ENCODE measurements around the gene SCN4A.
"Not testable (repeated sequence)": the region's sequence is repeated elsewhere in the genome, so short reads cannot be mapped to it uniquely, and the experiment has no call there.

Gene SCN4A

DNA sequence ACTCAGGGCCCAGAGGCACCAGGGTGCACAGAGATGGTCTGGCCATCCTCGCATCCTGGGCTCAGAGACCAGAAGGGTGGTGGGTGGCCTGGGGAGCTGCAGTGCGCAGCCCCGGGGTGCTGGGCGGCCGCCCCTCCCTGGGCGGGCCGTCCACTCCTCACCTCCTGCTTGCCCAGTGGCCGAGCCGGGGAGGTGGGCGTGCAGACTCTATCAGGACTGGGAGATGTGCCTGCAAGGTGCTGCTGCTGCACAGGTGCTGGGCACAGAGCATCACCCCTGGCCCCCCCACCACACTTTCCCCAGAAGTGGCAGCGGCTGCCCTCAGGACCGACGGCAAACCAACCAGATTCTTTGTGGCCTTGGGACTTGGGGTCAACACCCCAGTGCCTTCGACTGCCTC, at the start of gene SCN4A:
Gene SCN4A, minus strand, starts transcription at position 123 of the 400 bp plus-strand sequence. Its CDS starts 77 bp downstream, at position 46.
- no peak for DNase-seq

DNA sequence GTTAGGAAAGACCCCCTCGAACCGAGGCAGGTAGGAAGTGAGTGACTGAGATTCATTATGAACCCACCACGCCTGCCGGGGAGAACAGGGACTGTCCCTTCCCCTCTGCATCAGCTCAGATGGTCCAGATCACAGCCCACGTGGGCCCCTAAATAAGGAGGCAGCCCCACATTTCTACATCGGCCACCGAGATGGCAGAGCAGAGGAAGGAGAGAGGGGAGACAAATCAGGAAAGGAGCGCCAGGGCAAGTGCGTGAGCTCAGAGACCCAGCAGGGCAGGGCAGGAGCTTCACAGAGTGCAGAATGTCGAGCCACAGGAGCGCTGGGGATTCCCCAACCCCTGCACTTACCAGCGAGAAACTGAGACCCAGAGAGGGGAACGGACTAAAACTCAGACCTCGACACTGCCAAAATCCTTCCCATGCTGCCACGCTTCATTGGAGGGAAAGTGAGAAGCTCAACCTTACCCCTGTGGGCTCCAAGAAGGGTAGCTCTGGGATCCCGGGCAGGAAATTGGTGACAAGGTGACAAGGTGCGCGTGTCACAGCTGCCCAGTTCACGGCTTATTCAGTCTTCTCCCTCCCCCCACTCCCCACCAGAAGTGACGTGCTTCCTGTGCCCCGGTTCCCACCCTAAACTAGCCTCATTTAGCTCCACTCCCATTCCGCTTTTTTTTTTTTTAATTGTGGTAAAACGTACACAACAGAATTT, 47.5 kb upstream of the SCN4A start, which contains the start of gene ICAM2:
Gene ICAM2, minus strand, starts transcription at position 578 of the 711 bp plus-strand sequence. CDS start 13,942 bp downstream, outside the sequence.
- DNase-seq, result peak; percentile 92

DNA sequence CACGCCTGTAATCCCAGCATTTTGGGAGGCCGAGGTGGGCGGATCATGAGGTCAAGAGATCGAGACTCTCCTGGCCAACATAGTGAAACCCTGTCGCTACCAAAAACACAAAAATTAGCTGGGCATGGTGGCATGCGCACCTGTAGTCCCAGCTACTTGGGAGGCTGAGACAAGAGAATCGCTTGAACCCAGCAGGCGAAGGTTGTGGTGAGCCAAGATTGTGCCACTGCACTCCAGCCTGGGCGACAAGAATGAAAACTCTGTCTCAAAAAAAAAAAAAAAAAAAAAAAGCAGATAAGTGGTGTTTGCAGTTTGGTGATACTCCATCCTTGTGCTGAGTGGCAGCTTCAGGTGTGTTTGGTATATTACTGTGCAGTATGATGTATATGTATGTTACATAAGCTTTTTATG, 46.8 kb upstream of the SCN4A start:
- DNase-seq, result not testable (repeated sequence)

DNA sequence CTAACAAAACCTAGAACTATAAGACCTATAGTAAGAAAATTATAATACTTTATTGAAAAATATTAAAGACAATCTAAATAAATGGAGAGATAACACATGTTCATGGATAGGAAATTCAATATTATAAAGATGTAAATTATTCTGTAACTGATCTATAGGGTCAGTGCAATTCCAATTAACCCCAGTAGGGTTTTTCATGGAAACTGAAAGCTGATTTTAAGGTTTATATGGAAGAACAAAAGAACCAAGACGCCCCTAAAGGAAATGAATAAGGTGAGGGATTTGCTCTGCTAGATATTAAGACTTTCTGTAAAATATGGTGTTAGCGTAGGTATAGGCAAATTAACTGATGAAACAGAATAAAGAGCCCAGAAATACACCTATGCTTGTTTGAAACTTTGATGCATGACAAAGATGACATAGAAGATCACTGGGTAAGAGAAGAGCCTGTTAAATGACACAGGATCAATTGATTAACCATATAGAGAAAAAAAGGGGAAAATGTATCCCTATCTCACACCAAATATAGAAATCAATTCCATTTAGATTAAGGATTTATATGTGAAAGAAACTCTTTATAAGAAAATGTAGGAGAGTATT, 44.8 kb upstream of the SCN4A start:
- no peak for DNase-seq

DNA sequence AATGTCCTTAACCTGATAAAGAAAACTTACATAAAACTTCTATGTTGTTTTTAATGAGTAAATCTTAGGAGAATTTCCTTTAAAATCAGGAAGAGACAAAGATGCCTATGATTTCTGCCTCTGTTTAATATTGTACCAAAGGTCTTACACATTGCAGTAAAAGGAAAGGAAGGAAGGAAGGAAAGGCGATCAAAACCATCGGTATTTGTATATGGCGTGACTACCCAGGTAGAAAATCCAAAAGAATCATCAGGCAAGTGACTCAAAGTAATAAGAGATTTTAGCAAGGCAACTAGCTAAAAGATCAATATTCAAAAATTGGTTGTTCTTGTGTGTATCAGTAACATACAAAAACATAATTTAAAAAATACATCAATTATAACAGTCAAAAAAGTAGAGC, 44.3 kb upstream of the SCN4A start:
- DNase-seq, result no peak

DNA sequence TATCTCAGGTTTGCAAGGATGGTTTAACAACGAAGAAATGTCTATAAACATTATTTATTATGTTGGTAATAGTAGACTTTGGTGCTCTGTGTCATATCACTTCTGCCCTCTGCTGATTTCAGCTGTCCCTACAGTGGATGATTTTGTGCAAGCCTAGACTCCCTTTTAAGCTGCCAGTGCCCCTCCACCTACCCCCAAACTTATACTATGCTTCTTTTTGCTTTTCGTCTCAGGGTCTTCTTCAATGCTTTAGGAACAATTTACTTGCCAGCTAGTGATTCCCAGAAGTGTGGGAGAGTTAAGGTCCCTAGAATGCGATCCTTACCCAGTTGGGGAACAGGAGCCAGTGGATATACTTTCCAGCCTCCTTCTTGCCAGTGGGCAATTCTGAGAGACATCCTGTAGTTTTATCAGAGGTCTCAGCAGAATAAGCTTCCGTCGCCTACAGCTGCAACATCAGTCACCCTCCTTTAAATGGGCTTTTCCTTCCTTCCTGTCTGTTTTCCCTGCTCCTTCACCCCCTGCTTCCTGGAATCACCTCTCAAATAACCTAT, 43.6 kb upstream of the SCN4A start:
- no peak for DNase-seq

DNA sequence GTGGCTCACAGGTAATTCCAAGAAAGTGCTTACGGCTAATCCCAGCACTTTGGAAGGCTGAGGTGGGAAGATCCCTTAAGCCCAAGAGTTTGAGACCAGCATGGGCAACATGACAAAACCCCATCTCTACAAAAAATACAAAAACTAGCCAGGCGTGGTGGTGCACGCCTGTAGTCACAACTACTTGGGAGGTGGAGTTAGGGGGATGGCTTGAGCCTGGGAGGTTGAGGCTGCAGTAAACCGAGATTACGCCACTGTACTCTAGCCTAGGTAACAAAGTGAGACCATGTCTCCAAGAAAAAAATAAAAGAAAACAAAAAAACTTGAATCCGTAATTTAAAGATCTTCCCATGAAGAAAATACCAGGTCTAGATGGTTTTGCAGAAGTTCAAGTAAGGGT, 42.7 kb upstream of the SCN4A start:
- DNase-seq, result no peak

DNA sequence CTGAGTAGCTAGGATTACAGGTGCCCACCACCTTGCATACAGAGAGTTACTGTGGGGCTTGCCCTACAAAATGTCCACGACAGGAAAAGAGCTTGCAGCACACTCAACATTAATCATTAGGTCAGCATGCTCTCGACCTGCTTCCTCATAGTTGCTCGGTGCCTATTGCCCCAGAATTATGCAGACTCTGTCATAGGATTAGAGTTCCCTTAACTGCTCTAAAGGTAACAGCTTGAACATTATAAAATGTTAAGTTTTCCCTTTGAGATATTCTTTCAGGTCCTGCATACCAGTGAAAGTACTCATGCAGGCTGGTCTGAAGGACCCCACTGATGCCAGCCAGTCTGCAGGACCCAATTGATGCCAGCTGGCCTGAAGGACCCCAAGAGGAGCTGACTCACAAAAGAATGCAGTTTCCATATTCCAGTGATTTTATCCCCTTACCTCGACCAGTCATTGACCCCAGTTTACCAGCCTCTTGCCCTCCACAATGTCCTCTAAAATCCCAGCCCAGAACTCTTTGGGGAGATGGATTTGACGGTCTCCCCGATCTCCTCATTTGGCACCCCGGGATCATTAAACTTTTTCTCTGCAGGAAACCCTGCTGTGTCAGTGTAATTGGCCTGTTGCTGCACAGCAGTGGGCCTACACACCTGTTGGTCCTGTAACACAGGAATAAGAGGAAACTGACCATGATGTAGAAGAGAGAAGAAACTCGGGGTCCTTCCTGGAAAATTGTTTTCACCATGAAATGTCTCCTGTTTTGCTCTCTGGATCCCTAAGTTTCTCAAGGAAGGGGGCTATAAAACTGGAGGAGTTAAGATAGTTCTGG, 37.1 kb upstream of the SCN4A start:
- DNase-seq, result no peak

DNA sequence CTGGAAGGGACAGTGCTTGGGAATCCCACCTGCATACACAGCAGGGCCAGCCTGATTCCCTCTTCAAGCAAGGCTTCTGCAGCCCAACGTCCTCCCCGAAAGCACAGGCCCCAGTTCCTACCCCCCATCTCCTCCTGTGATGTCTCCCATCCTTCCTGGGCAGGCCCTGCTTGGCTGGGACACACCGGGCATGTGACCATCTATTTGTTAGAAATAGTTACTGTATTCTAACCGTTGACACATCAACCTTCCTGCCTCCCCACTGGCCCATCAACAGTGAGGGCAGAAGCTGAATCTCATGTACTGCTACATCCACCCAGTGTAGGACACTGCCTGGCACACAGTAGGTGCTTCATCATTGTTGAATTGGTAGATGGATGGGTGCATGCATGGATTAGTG, 36.1 kb upstream of the SCN4A start:
- DNase-seq, result no peak

DNA sequence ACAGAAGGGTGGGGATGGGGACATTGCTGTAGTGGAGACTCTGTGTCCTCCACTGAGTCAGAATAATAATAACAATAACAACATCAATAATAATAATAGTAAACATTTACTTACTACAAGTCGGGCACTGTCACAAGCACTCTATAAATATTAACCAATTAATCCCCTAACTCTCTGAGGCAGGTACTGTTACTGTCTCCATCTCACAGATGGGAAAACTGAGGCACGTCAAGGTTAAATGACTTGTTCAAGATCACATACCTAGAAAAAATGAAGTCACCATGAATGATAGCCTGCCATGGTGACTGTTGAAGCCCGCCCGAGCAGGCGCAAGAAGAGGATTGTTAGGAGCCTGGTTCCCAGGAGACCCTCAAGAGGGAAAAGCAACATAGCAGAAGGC, 35.6 kb upstream of the SCN4A start:
- no peak for DNase-seq

DNA sequence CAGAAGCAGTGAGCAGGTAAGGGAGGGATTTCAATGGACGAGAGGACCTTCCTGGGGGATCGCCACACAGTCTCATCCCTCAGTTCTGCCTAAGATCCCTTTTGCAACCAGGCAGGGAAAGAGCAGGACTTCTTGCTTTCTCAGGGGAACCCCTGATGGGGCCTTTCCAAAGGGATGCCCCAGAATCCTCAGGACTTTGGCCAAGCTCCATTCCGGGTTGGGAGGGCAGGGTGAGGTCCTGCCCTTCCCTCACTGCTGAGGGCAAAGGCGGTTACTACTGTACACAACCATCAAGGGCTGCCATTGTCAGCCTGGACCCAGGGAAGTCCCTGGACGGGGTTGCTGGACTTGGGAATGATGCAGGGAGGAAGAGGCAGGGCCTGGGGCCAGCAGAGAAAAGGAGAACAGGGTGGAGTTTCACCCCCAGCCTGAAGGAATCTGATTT, 35.1 kb upstream of the SCN4A start:
- no peak for DNase-seq

DNA sequence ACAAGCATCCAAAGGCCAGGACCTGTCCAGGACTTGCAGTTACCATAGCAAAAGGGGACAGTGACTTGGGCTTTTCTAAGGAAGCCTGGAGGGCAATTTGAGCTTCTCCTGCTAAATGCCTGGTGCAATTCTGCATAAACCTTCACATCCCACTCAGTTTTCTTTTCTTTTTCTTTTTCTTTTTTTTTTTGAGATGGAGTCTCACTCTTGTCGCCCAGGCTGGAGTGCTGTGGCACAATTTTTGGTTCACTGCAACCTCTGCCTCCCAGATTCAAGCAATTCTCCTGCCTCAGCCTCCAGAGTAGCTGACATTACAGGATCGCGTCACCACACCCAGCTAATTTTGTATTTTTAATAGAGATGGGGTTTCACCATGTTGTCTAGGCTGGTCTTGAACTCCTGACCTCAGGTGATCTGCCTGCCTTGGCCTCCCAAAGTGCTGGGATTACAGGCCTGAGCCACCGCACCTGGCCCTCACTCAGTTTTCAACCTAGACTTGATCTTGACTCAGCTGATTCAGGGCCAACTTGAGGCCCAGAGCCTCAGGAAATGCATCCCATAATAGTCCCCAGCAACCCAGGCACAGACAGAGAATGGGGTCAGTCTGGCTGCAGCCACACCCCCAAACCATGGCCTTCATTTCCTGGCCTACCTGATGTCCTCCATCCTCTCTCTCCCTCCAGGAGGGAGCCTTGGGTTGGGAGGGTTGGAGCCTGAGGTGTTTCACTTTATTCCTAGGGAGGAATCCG, 34.5 kb upstream of the SCN4A start:
- DNase-seq, result not testable (repeated sequence)

DNA sequence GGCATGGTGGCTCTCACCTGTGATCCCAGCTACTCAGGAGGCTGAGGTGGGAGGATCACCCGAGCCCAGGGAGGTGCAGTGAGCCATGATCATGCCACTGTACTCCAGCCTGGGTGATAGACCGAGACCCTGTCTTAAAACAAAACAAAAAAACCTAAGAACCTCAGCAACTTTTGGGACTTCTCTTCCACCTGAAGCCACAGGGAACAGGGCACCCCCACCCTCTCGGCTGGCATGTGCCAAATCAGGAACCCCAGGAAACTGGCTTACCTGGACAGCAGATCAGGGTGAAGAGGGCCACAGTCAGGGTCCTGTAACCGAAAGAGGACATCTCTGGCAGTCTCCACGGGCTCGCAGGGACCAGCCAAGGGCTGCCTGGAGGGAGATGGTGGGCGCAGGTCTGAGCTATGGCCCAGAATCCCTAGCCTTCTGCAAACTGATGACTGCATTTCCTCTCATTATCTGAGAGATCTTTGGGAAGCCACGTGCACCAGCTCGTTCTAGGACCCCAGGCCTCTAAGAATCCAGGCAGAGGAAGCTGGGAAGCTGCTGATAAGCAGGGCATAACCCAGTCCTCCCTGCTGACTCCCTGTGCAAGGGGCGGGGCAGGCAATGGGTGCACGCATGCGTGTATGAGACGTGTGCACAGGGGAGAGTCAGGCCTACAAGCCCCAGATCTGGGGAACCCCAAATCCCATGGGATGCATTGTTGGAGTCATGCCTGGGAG, 33.8 kb upstream of the SCN4A start:
- no peak for DNase-seq

DNA sequence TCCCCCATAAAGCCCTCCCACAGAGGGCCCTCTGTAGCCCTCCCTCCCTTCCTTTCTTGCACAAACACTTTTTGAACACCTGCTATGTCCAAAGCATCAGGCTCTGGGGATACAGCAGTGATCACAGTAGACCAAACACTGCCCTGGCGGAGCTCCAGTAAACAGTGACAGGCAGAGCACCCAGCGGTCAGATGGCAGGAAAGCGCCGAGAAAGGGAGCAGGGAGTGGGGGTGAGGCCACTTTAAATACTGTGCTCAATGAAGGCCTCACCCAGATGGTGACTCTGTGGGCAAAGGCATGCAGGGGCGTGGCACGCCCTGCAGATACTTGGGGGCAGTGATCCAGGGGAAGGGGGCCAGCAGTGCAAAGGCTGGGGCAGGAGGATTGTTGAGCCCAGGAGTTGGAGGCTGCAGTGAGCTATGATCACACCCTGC, 33.0 kb upstream of the SCN4A start:
- DNase-seq, result peak; percentile 47

DNA sequence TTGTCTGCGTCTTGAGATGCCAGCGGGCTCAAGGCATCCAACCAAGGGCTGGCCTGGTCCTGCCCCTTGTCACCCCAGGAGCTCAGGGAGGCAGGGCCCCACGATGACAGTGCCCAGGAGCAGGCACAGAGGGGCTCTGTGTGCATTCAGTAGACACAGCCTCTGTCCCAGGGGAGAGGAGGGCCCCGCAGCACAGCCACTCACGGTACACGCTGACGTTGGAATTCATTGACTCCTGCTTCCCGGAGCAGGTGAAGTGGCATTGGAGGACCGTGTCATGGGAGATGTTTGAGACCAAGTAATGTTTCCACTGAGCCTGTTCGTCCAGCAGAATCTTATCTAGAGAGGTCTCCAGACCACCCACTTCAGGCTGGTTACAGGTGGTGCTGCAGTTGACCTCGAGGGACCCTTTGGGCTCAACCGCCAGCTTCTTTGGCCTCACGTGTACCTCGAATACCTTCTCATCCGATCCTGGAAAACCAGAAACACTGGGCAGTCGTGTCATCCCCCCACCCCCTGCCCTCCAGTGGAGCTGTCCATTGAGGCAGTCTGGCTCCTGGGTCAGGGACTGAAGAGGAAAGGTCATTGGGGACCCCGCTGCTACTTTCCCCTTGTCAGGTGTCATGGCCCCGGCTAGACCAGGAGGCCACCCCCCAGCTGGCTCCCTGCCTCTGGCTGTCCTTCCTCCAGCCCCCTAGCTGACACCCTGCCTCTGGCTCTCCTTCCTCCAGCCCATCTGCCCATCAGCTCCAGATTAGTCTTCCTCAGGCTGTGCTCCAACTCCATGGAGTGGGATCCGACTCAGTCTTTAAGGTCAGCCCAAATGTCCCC, 32.4 kb upstream of the SCN4A start:
- DNase-seq, result no peak

DNA sequence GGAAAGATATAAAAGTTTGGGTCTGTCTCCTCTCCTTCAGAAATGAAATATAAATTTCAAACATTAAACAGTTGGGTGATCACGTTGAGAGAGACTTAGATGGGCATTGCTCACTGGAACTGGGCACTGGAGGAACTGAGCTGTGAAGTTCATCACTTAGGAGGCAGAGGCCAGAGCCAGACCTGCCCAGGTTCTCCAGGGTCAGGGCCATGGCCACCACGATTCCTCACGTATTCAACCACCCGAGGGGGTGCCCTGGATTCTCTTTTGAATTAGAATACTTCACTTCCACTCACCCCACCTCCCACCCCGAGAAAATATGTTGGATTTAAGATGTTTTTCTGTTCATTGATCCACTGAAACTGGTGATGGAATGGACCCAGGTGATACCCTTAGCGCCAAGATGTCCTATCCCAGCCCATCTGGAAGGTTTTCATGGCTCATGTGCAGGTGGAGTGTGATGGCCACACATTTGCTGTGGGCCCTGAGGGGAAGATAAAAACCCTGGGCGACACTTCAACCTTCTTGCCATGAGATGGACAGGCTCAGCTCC, 31.6 kb upstream of the SCN4A start:
- no peak for DNase-seq

DNA sequence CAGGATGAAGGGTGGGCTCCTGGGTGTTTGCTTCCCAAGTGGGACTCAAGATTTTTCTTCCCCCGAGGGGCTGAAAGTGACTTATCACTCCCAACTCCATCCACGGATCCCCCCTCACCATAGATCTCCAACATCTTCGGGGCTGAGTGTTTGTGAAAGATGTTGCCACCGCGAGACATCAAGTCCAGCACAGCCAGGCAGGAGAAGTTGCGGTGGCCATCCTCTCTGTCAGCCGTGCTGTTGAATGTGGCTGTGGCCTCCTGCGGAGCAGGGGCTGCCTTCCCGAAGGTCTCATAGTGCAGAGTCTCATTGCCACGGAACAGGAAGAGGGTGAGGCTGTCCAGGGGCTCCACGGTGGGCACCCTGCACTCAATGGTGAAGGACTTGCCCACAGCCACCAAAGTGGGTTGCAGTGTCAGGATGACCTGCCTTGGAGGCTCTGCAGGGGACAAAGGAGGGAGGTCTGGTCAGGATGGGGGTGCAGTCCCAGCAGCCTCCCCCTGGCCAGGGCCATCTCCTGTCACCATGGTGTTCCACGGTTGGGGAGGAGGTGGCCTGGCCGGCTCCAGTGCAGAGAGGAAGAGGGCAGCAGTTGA, 30.9 kb upstream of the SCN4A start:
- DNase-seq, result no peak

DNA sequence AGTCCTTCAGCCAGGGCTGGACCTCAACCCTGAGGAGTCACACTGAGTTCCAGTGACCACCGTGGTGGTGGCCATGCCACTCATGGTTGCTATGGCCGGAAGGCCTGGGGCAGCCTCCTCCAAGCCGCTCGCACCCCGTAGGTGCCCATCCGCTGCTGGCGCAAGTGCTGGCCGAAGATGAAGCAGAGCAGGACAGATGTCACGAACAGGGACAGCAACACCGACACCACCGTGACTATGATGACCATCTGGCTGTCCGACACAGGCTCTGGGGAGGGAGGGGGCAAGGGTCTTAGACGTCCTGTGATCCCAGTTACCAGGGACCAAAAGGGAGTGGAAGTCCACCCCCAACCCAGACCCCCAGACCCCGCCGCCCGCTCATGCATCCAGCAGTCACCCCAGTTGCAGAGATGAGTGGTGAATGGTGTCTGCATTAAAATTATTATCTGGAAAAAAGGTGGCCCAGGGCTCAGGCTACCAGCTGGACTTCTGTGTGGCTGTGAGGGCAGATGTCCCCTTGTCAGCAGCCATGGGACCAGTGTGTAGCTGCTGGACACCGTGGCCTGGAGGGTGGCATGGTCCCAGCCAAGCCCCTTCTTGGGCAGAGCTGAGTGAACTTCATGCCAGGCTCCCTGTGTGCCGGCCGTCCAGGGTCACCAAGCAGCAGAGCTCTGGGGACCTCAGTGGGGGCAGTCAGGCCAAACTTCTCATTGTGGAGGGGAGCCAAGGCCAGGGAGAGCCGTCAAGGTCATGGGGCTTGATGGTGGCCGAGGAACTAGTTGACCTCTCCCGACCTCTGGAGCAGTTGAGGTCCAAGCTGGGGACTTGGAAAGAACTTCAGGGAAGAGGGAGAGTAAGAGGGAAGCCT, 30.2 kb upstream of the SCN4A start:
- no peak for DNase-seq

All from RPMI8226 (cell line).